ENCODE results near the gene MAF. TPM values are rescaled to one million over a fixed set of nuclear protein-coding genes. Genes with fewer than 3 reads are reported as not detected.

MAF gene
- polyA plus RNA-seq, 1 donor from 2014 or later = 2.1 TPM

GRCh38 chr16:79571903-79572535, 28.5 kb downstream of the MAF start:
- no peaks in the 10 kb centered on the region for H4K20me1 ChIP-seq (ENCODE audit: insufficient read depth)
- H3K4me3 ChIP-seq (ENCODE audit: low read length) = no peak overlapping the region
- no peak overlapping the region for H3K27ac ChIP-seq (ENCODE audit: low read length)
- H3K9me3 ChIP-seq (ENCODE audit: low read length) = no peaks in the 10 kb centered on the region
- no peak overlapping the region for H2AFZ ChIP-seq (ENCODE audit: low read depth, low read length)
- H3K9ac ChIP-seq (ENCODE audit: low read length) = no peak overlapping the region
- H3K36me3 ChIP-seq (ENCODE audit: insufficient read depth, low read length) = no peaks in the 10 kb centered on the region
- no peaks in the 10 kb centered on the region for H3K27me3 ChIP-seq (ENCODE audit: insufficient read depth, low read depth, low read length)
- no peaks in the 10 kb centered on the region for H3K9me2 ChIP-seq (ENCODE audit: insufficient read depth, low read length)
- TF ChIP-seq MXI1 (conservative IDR thresholded peaks at IDR 0.05; ENCODE audit: poor library complexity, severe bottlenecking) (no peak), SMC3 (conservative IDR thresholded peaks at IDR 0.05; ENCODE audit: poor library complexity) (no peak), EZH2 (IDR thresholded peaks at IDR 0.05; ENCODE audit: borderline replicate concordance, insufficient read depth, low read length, poor library complexity, severe bottlenecking) (no peak), EP300 (conservative IDR thresholded peaks at IDR 0.05; ENCODE audit: poor library complexity, severe bottlenecking) (no peak), POLR2AphosphoS5 (IDR thresholded peaks at IDR 0.05) (no peak), RAD21 (conservative IDR thresholded peaks at IDR 0.05) (no peak), TAF1 (IDR thresholded peaks at IDR 0.05; ENCODE audit: low read depth) (no peak)
- TF ChIP-seq, protein P1, sequence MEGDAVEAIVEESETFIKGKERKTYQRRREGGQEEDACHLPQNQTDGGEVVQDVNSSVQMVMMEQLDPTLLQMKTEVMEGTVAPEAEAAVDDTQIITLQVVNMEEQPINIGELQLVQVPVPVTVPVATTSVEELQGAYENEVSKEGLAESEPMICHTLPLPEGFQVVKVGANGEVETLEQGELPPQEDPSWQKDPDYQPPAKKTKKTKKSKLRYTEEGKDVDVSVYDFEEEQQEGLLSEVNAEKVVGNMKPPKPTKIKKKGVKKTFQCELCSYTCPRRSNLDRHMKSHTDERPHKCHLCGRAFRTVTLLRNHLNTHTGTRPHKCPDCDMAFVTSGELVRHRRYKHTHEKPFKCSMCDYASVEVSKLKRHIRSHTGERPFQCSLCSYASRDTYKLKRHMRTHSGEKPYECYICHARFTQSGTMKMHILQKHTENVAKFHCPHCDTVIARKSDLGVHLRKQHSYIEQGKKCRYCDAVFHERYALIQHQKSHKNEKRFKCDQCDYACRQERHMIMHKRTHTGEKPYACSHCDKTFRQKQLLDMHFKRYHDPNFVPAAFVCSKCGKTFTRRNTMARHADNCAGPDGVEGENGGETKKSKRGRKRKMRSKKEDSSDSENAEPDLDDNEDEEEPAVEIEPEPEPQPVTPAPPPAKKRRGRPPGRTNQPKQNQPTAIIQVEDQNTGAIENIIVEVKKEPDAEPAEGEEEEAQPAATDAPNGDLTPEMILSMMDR (IDR thresholded peaks at IDR 0.05; ENCODE audit: poor library complexity, severe bottlenecking) = no peak
- TF ChIP-seq, protein P2, sequence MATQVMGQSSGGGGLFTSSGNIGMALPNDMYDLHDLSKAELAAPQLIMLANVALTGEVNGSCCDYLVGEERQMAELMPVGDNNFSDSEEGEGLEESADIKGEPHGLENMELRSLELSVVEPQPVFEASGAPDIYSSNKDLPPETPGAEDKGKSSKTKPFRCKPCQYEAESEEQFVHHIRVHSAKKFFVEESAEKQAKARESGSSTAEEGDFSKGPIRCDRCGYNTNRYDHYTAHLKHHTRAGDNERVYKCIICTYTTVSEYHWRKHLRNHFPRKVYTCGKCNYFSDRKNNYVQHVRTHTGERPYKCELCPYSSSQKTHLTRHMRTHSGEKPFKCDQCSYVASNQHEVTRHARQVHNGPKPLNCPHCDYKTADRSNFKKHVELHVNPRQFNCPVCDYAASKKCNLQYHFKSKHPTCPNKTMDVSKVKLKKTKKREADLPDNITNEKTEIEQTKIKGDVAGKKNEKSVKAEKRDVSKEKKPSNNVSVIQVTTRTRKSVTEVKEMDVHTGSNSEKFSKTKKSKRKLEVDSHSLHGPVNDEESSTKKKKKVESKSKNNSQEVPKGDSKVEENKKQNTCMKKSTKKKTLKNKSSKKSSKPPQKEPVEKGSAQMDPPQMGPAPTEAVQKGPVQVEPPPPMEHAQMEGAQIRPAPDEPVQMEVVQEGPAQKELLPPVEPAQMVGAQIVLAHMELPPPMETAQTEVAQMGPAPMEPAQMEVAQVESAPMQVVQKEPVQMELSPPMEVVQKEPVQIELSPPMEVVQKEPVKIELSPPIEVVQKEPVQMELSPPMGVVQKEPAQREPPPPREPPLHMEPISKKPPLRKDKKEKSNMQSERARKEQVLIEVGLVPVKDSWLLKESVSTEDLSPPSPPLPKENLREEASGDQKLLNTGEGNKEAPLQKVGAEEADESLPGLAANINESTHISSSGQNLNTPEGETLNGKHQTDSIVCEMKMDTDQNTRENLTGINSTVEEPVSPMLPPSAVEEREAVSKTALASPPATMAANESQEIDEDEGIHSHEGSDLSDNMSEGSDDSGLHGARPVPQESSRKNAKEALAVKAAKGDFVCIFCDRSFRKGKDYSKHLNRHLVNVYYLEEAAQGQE (IDR thresholded peaks at IDR 0.05; ENCODE audit: borderline replicate concordance) = no peak
- no peaks in the 10 kb centered on the region for H3K79me2 ChIP-seq (replicated peaks; ENCODE audit: insufficient read depth, low read length)
- H3K4me2 ChIP-seq (ENCODE audit: low read length) = no peak overlapping the region
- H3F3A ChIP-seq (ENCODE audit: insufficient read depth, low read length, poor library complexity, severe bottlenecking) = no peaks in the 10 kb centered on the region

DNA sequence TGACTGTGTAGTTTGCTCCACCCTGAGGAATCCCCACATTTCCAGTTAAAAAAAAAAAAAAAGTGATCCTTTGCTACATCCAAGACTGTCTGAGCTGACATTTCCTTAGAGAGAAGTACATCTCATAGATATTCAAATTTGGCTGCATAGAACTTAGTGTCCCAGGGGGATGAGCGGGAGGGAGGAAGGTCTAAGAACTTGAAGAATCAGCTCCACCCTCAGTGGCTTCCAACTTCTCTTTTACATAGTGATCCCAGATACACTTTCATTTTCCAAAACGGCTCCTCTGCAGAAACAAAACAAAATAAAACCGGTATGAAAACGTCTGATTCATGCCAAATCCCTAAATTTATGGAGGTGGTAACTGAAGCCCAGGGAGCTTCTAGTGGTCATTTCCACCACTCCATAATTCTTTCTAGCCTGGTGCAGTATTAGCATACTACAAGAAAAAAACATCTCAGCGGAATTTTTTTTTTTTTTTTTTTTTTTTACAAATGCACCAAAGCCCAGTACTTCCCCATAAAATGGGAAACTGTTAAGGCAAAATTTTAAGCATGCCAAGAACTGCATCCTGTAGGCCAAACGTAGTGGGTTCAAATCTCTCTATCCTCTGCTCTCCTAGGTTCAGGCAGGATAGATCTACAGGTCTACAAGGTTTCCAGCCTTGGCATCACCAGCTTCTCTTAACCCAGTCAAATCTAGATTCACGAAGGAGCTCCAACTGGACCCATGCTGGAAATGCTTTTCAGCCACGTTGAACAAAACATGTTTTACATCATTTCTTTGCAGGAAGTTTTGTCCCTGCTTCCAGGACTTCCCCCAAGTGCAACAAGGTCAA, 29.3 kb downstream of the MAF start:
- Histone ChIP-seq H3K9me3 (ENCODE audit: low read length) (no peaks in the 10 kb centered on the region), H2AFZ (ENCODE audit: low read depth, low read length) (no peak overlapping the region), H3K79me2 (replicated peaks; ENCODE audit: insufficient read depth, low read length) (no peaks in the 10 kb centered on the region), H3K4me2 (ENCODE audit: low read length) (no peak overlapping the region), H3K27ac (ENCODE audit: low read length) (no peak overlapping the region), H4K20me1 (ENCODE audit: insufficient read depth) (no peaks in the 10 kb centered on the region), H3K36me3 (ENCODE audit: insufficient read depth, low read length) (no peaks in the 10 kb centered on the region), H3K9me2 (ENCODE audit: insufficient read depth, low read length) (no peaks in the 10 kb centered on the region), H3K4me3 (ENCODE audit: low read length) (no peak overlapping the region), H3K9ac (ENCODE audit: low read length) (no peak overlapping the region), H3K27me3 (ENCODE audit: insufficient read depth, low read depth, low read length) (no peaks in the 10 kb centered on the region), H3F3A (ENCODE audit: insufficient read depth, low read length, poor library complexity, severe bottlenecking) (no peaks in the 10 kb centered on the region)
- TF ChIP-seq SMC3 (conservative IDR thresholded peaks at IDR 0.05; ENCODE audit: poor library complexity) = no peak
- no peak for TF ChIP-seq RAD21 (conservative IDR thresholded peaks at IDR 0.05)
